Body of pancreas (tissue), 4 donors: Measurements from ENCODE around the gene NLGN1. TPM values are rescaled to one million over a fixed set of nuclear protein-coding genes. Genes with fewer than 3 reads are reported as not detected.

Experiments used
- ATAC-seq: fragments of 150-250 bp; one replicate; pipeline ENCODE4 v1.9.1; 2016
- DNase-seq, 4 donors: peaks; one replicate each; pipeline ENCODE4 v3.0.0-alpha.2; 2019
- H3K27ac ChIP-seq, 4 donors: fragments of 200-600 bp; sonication (generic); 1 replicate in 3 of 4; 2 replicates in 1 of 4; pipeline versions ENCODE4 v1.5.1 to v1.6.1; 2016 to 2019; ENCODE audit warnings: mild to moderate bottlenecking in 1 of 4, mixed read lengths in 1 of 4, moderate library complexity in 1 of 4
- H3K27me3 ChIP-seq, 2 donors: fragments of 200-600 bp; sonication (generic); one replicate each; pipeline ENCODE4 v1.6.0; 2016; ENCODE audit warnings: mild to moderate bottlenecking in 1 of 2
- H3K36me3 ChIP-seq, 2 donors: fragments of 200-600 bp; sonication (generic); replicated peaks in 1 of 2; 2 replicates each; pipeline ENCODE4 v1.5.1; 2016; ENCODE audit warnings: low read depth in 2 of 2; ENCODE audit not compliant: insufficient read depth in 1 of 2
- H3K4me1 ChIP-seq: fragments of 200-600 bp; sonication (generic); one replicate; pipeline ENCODE4 v1.6.0; 2016
- H3K4me3 ChIP-seq, 2 donors: fragments of 200-600 bp; sonication (generic); 1 replicate in 1 of 2; 2 replicates in 1 of 2; pipeline ENCODE4 v1.5.1; 2016 to 2019
- H3K9me3 ChIP-seq, 3 donors: fragments of 200-600 bp; sonication (generic); 1 replicate in 2 of 3; 2 replicates in 1 of 3; pipeline ENCODE4 v1.5.1; 2016
- CTCF ChIP-seq, 7 experiments: fragments of 450-650 bp in 4 of 7; fragments of 200-600 bp in 3 of 7; sonication (generic) in 3 of 7; IDR thresholded peaks; one replicate each; pipeline ENCODE4 v1.5.1; 2016 to 2019; ENCODE audit warnings: antibody characterized with exemption in 7 of 7
- POLR2A ChIP-seq, 3 donors: fragments of 450-650 bp; IDR thresholded peaks; one replicate each; pipeline ENCODE4 v1.6.1; 2016; ENCODE audit warnings: antibody characterized with exemption in 3 of 3, mild to moderate bottlenecking in 2 of 3
- WGBS, 2 donors: methylation state at CpG; one replicate each; pipeline ENCODE4 v1.1.5; 2017; 5-methylcytosine and 5-hydroxymethylcytosine counted together
- intact Hi-C: fragments of 100-400 bp; cut with DNase I; formaldehyde crosslinking; loops from one replicate; pipeline ENCODE4 v1.15.1; 2023
- total RNA-seq, 2 donors: library from RNA; depleted of rRNA; stranded (reverse); fragments of >200 nt; gene quantifications; one replicate each; pipeline ENCODE4 v1.1.0, GENCODE V29; 2016

The NLGN1 gene
- total RNA-seq, 2 donors from 2014 or later = 0.52 to 1.3 TPM

- DNase-seq (no peak), ATAC-seq (no peak)
- 84 to 94% methylated on average over 2 of the region's 2 CpGs for WGBS, 2 donors
- Histone ChIP-seq H3K9me3 (no peaks in the 10 kb centered on the region), H3K36me3 (no peaks in the 10 kb centered on the region), H3K4me1 (no peaks in the 10 kb centered on the region), H3K27me3 (no peaks in the 10 kb centered on the region), H3K27ac (no peak overlapping the region), H3K4me3 (no peak overlapping the region)
- intact Hi-C loops = no loop called here
- TF ChIP-seq POLR2A (IDR thresholded peaks at IDR 0.05) (no peak), CTCF (IDR thresholded peaks at IDR 0.05) (no peak)
These were observed 392.1 kb downstream of the NLGN1 start for GRCh38 chr3:173789530-173790162.

GRCh38 chr3:173793963-173794362 lies 396.4 kb downstream of the NLGN1 start:
- intact Hi-C loops = no loop called here
- ATAC-seq = no peak
- Histone ChIP-seq H3K36me3 (no peaks in the 10 kb centered on the region), H3K27ac (no peak overlapping the region), H3K4me1 (no peaks in the 10 kb centered on the region), H3K9me3 (no peaks in the 10 kb centered on the region), H3K4me3 (no peak overlapping the region), H3K27me3 (no peaks in the 10 kb centered on the region)
- WGBS, 2 donors = 53 to 58% methylated on average over 2 of the region's 2 CpGs
- TF ChIP-seq CTCF (IDR thresholded peaks at IDR 0.05) (no peak), POLR2A (IDR thresholded peaks at IDR 0.05) (no peak)
- no peak for DNase-seq

DNA sequence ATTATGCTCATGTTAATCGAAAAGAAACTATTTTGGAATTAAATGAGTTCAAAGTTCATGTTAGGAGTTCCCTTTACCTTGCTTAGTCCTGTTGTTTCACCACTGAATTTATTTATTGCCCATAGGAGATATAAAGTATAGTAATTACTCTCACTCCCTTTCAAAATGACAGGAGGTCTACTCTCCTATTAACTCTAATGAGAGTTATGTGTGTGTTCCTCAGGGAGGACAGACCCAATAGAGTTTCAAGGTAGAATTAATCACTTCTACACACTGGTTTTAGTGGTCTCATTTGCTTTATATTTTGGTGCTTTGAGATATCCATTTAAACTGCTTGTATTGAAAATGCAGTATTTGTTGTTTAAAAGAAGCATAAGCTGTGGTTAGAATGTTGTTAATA lies 398.9 kb downstream of the NLGN1 start:
- TF ChIP-seq CTCF (IDR thresholded peaks at IDR 0.05) (no peak), POLR2A (IDR thresholded peaks at IDR 0.05) (no peak)
- no peaks in the 10 kb centered on the region for H3K4me1 ChIP-seq
- DNase-seq (no peak), ATAC-seq (no peak)
- no peak overlapping the region for H3K27ac ChIP-seq
- H3K9me3 ChIP-seq = no peaks in the 10 kb centered on the region
- no peaks in the 10 kb centered on the region for H3K27me3 ChIP-seq
- no peaks in the 10 kb centered on the region for H3K36me3 ChIP-seq
- no peak overlapping the region for H3K4me3 ChIP-seq
- WGBS, 2 donors = 57 to 61% methylated on average over 1 of the region's 1 CpG
- intact Hi-C loops = no loop called here

DNA sequence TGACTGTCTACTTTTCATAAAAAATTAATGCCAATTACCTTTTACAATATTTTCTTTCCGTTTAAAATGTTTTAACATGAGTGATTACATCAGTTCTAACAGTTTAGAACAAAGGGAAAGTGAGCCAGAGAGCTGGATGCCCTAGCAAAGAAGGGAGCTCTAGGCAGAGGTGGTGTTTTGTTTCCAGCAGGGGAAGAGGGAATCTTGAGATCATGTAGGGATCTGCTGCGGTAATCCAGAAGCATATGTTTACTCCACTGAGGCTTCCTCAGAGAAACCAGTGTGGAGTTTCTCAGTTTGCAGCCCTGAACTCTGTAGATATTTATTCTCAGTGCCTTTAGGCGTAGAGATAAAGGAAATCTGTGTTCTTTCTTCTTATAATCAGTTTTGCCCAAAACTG lies 399.3 kb downstream of the NLGN1 start:
- 53 to 60% methylated on average over 3 of the region's 3 CpGs for WGBS, 2 donors
- H3K27me3 ChIP-seq = no peaks in the 10 kb centered on the region

More for the DNA sequence above, 399.3 kb downstream of the NLGN1 start:
- no peak overlapping the region for H3K27ac ChIP-seq
- H3K36me3 ChIP-seq = no peaks in the 10 kb centered on the region
- no peaks in the 10 kb centered on the region for H3K9me3 ChIP-seq
- TF ChIP-seq POLR2A (IDR thresholded peaks at IDR 0.05) (no peak), CTCF (IDR thresholded peaks at IDR 0.05) (no peak)
- intact Hi-C loops = no loop called here
- ATAC-seq (no peak), DNase-seq (no peak)
- H3K4me1 ChIP-seq = no peaks in the 10 kb centered on the region
- no peak overlapping the region for H3K4me3 ChIP-seq
